GM19035 (cell line): ENCODE results near the gene CADM4.
"Not testable (repeated sequence)": the region's sequence is repeated elsewhere in the genome, so short reads cannot be mapped to it uniquely, and the experiment has no call there.

Experiments used
- ATAC-seq: cut with Tn5 transposase; IDR thresholded peaks from one replicate; pipeline ENCODE4 v1.9.1; 2021; ENCODE audit not compliant: unreplicated experiment

CADM4 gene

DNA sequence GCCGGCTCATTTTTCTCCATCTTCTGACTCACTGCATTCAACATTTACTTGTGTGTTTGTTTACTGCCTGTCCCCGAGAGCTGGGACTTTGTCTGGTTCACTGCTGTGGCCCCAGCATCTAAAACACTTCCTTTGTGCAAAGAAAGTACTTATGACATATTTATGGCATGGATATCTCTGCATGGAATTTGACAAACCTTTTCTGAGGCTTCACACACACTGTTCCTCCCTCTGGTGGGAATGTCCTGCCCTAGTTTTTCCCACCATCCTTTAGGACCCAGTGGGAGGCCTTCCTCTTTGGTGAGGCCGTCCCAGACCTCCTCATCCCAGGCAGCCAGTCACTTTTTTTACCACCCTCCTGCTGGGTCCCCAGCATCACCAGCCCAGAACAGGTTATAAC is 29.2 kb downstream of the CADM4 start:
- no peak for ATAC-seq

DNA sequence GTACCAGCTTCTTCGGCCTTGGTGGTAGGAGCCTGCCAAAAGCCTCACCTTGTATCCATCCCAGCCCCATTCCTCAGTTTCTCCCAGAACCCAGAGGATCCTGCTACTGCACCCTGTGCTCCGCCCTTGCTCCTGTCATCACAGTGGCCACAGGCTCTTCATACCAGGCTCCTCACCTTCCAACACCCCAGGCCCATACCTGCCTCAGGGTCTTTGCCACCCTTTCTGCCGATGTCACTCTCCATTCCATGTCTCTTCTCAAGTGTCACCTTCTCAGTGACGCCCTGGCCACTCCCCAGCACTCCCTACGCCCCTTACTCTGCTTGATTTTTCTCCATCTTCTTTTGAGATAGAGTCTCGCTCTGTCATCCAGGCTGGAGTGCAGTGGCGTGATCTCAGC is 29.8 kb downstream of the CADM4 start:
- no peak for ATAC-seq

DNA sequence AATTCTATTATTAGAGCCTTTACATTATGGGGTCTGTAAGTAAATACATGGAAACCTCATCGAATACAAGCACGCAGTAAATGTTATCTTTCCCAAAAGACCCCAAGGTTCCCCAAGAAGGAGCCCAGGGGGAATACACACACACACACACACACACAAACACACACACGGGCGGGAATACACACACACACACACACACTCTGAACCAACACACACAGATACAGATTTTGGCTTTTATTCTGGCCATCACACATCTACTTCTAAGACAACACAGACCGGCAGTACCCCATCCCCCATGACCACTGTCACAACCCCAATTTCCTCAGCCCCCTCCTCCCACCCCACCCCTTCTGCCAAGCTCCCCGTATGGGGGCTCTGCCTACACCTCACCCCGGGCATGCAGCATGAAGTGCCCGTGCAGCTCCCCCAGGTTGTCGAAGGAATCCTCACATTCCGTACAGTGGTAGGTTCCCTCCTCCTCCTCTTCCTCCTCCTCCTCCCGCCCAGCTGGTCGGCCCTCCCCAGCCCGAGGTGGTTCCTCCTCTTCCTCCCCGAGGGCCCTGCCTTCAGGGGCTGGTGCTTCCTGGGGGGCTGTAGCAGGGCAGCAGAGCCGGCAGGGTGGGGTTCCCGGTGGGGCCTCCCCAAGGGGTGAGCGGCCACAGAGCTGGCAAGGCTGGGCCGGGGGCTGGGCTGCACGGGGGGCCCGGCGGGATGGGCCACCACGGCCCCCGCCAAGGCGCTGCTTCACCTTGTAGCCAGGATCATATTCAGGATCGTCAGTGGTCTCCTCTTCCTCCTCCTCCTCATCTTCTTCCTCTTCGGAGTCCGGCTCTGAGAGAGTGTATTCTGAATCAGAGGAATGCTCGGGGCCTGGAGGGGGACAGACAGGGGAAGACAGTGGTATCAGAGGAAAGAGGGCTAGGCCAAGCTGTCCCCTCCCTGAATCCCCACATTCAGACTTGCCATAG is 32.1 kb downstream of the CADM4 start:
- ATAC-seq: no peak

DNA sequence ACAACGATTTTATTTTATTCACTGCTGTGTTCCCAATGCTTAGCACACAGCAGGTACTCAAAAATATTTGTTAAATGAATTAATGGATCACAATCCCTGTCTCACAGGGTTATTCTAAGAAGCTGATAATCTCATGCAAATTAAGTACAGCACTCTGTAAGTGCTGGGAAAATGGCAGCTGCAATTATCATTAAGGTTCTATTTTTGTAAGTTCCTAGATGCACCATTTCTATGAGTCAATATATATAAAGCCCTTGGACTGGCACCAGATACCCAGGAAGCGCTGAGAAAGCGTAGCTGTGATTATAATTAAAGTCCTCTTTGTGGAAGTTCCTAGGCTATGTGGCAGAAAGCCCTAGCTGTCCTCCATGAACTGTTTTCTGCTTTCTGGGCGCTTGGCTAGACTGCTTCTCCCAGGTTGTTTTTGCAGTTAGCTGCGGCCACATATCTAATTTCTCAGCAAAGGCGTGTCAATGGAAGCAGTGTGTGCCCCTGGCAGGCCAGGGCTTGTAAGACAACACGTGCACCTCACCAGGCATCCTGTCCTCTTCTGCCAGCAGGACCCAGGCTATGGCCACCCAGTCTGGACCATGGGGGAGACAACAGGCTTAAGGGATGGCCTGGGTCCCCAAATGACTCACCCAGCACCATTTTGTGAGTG is 33.0 kb downstream of the CADM4 start:
- ATAC-seq: no peak

DNA sequence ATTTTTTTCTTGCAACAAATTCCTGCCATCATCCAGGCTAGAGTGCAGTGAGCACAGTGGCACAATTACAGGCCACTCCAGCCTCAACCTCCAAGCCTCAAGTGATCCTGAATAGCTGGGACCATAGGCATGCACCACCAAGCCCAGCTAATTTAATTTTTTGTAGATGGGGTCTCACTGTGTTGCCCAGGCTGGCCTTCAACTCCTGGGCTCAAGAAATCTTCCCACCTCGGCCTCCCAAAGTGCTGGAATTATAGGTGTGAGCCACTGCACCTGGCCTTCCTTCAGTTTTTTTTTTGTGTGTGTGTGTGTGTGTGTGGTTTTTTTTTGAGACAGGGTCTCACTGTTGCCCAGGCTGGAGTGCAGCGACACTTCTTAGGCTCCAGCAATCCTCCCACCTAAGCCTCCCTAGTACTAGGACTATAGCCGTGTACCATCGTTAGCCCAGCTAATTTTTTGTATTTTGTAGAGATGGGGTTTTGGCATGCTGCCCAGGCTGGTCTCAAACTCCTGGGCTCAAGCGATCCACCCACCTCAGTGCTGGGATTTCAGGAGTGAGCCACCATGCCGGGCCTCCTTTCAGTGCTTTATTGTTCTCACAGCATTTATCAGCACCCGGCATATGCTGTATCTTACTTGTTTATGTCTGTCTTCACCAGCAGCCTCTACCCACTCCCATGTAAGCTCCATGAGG is 33.6 kb downstream of the CADM4 start:
- ATAC-seq: no peak

DNA sequence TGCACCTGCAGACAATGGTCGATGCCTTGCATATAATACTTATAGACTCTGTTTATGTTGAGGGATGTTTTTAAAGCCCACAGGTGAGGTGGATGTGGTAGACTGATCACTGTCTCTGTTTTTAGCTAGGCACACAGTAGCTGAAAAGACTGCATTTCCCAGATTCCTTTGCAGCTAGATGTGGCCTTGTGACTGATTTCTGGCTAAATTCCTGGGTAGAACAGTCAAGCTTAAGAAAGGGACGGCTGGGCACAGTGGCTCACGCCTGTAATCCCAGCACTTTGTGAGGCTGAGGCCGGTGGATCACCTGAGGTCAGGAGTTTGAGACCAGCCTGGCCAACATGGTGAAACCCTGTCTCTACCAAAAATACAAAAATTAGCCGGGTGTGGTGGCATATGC is 39.3 kb downstream of the CADM4 start:
- ATAC-seq: not testable (repeated sequence)

DNA sequence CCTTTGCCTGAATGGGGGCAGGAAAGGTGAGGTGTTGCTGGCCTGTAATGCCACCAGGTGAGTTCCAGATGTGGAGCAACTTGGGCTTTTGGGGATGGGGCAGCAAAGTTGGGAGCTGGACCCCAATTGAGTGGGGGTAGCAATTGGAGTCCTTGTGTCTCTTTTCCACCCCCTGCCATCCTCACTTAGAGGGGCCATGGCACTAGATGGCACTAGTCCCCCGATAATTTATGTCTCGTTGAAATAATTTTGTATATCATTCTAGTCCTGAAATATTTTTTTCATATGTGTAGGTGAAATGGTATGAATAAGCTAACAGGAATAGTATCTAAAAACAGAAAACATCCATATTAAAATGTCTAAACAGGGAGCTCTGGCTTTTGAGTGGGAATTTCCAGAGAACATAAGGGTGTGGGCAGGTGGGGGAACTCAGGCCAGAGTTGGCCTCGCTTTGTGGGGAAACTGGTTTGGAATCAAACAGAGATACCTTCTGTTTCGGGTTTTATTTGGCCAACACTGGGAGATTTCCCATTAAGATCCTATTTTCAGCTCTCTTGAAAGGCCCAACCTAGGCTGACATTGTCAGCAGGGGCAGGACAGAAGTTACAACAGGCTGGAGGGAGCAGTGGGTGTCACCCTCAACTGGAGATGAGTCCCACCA is 39.9 kb downstream of the CADM4 start:
- ATAC-seq: no peak

DNA sequence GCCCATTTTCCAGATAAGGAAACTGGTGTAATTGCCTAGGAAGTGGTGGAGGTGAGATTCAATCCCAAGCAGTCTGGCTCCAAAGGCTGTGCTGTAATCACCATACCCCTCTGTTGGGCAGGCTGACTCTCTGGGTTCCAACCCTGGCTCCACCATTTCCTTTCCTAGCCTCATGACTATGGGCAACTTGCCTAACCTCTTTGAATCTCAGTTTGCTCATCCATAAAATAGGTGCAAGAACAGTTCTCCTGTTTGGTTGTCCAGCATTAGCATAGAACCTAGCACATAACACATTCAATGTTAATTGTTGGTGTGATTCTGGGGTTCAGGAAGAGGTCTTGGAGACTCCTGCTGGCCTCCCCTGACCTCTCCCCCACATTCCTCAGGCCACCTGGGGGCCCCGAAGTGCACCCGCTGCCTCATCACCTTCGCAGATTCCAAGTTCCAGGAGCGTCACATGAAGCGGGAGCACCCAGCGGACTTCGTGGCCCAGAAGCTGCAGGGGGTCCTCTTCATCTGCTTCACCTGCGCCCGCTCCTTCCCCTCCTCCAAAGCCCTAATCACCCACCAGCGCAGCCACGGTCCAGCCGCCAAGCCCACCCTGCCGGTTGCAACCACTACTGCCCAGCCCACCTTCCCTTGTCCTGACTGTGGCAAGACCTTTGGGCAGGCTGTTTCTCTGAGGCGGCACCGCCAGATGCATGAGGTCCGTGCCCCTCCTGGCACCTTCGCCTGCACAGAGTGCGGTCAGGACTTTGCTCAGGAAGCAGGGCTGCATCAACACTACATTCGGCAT is 41.0 kb downstream of the CADM4 start:
- ATAC-seq: no peak

DNA sequence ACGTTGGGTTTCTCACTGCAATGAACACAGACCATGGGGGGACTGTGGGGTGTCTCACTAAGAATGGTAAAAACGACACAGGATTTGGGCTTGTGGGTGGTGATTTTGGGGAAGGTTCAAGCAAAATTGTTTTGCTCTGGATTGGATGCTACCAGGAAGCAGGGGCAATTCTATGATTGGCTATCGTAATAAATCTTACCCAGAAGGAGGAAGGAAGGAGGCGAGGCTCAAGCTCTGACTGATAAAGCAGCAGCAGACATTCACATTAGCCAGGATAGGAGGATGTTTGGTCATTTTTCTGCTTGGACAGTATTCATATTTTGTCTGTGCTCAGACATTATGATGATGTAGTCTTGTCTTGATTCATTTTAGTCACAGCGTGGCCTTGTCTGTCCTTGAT is 41.8 kb downstream of the CADM4 start:
- no peak for ATAC-seq

DNA sequence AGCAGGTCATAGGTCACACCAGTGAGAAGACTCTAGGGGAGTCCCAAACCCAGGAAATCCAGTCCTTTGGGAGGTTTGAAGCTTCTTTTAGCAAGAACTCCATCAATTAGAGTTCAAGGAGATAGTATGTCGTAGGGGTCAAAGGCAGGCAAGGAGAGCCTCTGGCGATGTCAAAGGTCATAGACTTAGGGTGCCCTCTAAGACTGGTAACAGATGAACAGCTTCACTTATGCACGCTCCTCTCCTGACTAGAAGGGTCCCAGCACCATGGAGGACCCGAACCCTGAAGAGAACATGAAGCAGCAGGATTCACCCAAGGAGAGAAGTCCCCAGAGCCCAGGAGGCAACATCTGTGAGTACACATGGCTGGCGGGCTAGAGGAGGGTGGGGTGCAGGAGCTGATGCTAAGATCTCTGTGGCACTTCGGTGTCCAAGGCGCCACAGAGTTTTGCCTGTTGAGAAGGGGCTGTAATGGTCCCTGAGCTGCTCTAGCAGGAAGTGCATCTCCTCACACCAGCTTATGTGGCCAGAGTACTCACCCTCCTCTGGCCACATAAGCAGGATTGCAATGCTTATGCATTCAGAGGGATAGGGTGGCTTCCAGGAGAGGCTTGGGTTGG is 42.7 kb downstream of the CADM4 start:
- no peak for ATAC-seq

DNA sequence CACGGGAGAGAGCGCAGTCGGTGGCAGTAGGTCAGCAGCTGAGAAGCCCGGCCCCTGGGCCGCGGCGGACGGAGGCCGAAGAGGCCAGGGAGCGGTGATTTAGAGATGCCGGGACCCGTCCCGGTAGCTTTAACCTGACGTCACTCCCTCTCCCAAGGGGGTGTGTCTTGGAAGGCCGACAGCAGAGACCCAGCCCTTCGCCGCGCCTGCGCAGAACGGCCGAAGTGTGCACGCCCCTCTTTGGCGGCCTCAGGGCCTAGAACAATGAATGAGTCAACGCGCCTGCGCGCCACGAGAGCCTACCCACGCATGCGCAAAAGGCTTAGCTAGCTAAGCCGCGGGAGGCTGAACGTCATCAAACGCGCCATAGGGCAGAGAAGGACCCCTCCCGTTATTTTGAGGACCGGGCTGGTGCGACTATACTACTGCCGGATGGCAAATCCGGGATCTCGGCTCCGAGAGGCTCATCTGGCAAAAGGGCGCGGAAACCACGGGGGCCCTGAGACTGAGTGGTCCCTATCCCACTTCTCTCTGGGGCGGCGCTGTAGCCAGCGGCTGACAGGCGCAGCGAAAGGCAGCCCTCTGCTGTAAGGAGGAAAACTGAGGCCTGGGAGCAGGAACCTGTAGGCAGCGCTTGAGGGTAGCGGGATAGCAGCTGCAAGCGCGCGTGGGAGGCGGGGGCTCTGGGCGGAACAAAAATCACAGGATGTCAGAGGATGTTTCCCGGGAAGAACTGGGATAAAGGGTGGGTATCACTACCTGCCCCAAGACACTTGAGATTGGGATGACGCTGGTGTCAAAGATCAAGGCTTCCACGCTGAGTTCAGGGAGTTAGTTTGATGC is 43.4 kb downstream of the CADM4 start, which contains the start of the genes IRGQ and ZNF576:
Gene IRGQ, minus strand, starts transcription at position 136 of the 843 bp plus-strand sequence. CDS start 796 bp downstream, outside the sequence.
Gene ZNF576, plus strand, starts transcription at position 597 of the 843 bp plus-strand sequence. CDS start 514 bp downstream, outside the sequence.
- peak; percentile 88 for ATAC-seq

DNA sequence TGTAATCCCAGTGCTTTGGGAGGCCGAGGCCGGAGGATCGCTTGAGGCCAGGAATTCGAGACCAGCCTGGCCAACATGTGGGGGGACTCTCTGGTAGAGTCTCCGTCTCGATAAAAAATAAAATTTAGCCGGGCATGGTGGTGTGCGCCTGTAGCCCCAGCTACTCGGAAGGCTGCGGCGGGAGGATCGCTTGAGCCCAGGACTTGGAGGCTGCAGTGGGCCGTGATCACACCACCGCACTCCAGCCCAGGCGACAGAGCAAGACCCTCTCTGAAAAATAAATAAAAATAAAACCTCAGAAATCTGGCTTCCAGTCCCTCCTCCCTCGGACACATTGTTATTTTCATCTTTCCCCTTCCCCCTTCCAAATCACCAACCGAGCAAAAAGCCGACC is 44.0 kb downstream of the CADM4 start:
- ATAC-seq: peak; percentile 7

DNA sequence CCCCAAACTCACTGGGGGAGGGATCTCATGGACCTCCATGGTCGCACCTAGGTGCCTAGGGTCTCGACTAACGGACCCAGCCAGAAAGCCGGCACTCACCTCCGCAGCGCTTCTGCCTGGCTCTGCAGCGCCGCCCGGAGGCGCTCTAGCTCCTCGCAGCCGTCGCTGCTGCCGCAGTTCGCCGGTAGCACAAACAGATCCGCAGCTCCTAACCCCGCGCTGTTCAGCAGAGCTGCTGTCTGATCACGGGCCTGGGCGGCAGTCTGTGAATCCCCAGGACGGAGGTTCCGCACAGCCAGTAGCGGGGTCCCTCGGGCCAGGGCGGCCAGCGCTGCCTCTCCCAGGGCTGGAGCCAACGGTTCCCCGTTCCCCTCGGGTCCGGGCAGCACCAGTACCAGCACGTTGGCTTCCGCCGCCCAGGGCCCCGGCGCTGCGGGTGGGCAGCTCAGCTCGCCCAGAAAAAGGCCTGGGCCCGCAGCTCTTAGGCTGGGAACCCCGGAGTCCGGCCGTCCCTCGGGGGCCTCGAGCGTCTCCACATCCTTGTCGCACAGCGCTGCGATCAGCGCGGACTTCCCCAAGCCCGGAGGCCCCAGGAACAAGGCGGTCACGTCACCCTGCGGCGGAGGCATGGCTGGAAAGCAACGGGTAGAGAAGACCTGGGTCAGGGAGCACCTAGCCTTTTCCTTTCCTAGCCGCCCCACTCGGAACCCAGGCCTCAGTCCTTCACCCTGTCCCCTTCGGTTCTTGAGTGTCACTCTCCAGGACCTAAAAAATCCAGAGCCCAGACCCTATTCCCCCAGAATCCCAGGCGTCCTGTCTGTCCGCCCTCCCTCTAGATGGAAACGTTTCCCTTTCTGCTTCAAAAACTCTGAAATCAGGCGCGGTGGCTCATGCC is 44.7 kb downstream of the CADM4 start:
- ATAC-seq: no peak

DNA sequence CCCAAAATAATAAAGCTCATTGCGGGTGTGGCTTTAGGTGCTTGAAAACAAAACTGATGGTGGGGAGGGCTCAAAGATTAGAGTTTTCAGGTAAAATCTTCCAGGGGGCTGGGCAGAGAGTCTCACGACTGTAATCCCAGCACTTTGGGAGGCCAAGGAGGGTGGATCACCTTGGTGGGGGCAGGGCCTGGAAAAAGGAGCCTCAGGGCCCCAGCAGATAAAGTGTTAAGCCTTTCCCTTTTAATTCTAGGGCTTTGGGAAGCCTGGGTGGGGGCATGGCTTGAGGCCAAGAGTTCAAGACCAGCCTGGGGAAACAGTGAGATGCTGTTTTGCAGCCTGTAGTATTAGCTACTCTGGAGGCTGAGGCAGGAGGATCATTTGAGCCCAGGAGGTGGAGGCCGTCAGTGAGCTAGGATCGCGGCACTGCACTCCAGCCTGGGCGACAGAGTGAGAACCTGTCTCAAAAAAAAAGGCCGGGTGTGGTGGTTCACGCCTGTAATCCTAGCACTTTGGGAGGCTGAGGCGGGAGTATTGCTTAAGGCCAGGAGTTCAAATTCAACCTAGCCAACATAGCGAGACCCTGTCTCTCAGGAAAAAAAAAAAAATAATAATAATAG is 45.5 kb downstream of the CADM4 start:
- ATAC-seq: no peak

DNA sequence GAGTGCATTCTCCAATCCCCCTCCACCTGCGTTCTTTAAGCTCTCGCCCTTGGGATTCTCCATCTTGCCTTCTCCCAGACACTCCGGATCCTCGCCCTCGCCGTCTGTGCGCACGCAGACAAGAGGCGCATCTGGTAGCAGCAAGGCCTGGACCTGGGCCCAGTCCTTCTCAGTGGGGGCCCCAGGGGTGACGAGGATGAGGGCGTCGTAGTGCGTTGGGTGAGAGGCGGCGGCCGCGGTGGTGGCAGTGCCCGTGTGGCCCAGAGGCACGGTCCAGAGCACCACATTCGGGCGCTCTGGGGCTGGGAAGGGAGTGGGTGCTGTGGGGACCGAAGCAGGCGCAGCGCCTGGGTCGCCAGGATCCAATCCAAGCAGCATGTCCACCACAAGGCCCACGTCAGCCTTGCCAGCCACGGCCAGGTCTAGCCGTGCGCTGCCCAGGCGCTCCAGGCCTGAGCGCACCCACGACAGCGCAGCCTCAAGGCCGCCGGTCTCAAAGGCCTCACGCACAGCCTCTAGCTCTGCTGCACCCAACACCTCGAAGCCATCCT is 46.8 kb downstream of the CADM4 start:
- no peak for ATAC-seq

DNA sequence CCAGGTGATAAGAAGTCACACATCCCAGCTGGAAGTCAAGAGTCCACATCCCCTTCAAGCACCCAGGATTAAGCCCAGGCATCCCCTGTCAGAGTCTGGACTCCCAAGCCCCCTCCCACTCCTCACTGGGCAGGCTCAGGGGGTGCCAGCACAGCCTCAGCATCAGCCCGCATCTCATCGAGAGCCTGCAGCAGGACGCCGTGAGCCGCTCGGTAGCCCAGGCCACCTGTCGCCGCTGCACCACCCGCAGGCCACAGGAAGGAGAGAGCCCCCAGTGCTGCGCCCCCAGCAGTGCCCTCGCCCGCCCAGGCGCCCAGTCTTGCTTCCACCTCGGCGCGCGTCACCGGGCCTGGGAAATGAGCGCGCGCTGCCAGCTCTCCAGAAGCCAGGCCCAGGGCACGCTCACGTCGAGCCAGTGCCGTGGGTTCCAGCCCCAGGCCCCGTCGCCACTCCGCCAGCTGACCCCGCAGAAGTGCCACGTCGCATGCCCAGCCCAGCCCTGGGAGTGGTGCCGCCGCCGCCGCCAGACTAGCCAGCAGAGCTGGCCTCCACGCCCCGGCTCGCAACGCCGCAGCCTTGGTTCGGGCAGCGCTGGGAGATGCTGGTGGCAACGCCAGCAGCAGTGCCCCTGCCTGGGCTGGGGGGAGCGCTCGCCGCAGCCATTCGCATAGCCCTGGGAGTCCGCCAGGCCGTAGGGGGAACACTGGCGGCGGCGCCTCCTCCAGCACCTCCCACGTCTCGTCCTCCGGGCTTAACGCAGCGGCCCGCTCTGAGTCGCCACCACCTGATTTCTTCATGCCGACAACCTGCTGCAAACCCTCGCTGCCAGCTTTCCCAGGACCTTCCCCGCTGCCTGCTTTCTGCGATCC is 47.5 kb downstream of the CADM4 start:
- no peak for ATAC-seq
